HT1080 (cell line): ENCODE data around the gene HMGB2. TPM values are rescaled to one million over a fixed set of nuclear protein-coding genes. Genes with fewer than 3 reads are reported as not detected.

ENCODE experiments used
- DNase-seq: peaks from one replicate; pipeline ENCODE4 v3.0.0-alpha.2; 2015; ENCODE audit warnings: low read depth
- polyA plus RNA-seq, 2 experiments: library from polyadenylated mRNA; depleted of rRNA; stranded (reverse); fragments of >200 nt; gene quantifications; 2 replicates each; pipeline ENCODE4 v1.2.3, GENCODE V29; 2015
- total RNA-seq: library from RNA; depleted of rRNA; stranded (reverse); fragments of >200 nt; shearing (Covaris generic); gene quantifications from 2 replicates; pipeline ENCODE4 v1.2.3, GENCODE V29; 2014; rRNA removed

HMGB2 gene
- total RNA-seq, result 293 and 294 TPM in 2 replicates
- polyA plus RNA-seq (2015; cell fraction: cytosol; rRNA removed), result 398 and 408 TPM in 2 replicates
- 260 and 286 TPM in 2 replicates for polyA plus RNA-seq (2015; cell fraction: nucleus; rRNA removed)

GRCh38 chr4:173334085-173334890, at the start of gene HMGB2:
HMGB2 (minus strand) TSS chr4:173334358; CDS start chr4:173333649, 709 bp downstream.
- peak; percentile 100 for DNase-seq

DNA sequence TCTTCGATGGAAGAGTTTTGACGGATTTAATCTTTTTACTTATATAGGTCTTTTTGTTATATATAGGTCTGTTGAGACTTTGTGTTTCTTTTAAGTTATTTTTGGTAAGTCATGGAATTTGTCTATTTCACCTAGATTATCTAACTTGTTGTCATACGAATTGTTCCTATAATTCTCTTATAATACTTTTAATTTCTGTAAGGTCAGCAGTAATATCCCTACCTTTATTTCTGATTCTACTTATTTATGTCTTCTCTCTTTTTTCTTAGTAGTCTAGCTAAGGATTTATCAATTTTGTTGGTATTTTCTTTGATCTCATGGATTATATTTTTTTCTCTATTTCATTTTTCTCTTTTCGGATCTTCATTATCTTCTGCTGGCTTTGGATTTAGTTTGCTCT, 48.2 kb upstream of the HMGB2 start:
- DNase-seq, result no peak

DNA sequence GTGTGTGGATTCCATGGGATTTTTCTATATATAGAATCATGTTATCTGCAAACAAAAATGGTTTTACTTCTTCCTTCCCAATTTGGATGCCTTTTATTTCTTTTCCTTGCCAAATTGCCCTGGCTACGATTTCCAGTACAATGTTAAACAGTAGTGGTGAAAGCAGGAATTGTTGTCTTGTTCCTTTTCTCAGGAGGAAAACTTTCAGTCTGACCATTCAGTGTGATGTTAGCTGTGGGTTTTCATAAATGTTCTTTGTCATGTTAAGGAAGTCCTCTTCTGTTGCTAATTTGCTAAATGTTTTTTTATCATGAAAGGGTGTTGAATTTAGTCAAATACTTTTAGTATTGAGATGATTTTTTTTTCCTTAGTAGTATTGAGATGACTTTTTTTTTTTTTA, 47.5 kb upstream of the HMGB2 start:
- no peak for DNase-seq

DNA sequence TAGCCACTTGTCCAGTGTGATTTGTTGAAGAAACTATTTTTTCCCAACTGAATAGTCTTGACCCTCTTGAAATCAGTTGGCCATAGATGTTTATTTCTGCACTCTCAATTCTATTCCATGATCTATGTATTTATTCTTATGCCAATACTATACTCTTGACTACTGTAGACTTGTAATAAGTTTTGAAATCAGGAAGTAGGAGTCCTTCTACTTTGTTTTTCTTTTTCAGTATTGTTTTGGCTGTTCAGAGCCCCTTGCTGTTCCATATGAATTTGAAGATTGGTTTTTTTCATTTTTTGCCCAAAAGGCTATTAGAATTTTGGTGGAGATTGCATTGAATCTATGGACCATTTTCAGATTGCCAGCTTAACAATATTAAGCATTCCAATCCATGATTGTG, 46.8 kb upstream of the HMGB2 start:
- no peak for DNase-seq

GRCh38 chr4:173379929-173380328, 45.8 kb upstream of the HMGB2 start:
- DNase-seq, result no peak

DNA sequence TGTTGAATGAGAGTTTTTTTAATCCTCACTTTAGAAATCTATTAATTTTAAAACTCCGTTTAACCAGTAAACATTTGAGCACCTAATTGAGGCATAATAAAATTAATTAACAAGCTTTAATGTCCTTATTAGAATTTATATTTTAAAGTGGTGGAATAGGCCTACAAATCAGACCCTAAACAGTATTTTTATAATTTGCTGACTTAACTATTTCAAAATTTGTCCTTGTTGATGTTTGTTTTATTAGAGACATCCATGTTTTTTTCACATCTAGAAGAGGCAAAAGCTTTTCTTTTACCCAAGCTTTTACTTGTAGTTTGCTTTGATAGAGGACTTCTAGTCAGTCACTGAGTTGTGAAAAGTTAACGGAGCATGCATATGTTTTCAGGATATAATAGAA, 40.4 kb upstream of the HMGB2 start:
- DNase-seq, result no peak

GRCh38 chr4:173371292-173372192, 37.4 kb upstream of the HMGB2 start:
- DNase-seq, result peak; percentile 60

DNA sequence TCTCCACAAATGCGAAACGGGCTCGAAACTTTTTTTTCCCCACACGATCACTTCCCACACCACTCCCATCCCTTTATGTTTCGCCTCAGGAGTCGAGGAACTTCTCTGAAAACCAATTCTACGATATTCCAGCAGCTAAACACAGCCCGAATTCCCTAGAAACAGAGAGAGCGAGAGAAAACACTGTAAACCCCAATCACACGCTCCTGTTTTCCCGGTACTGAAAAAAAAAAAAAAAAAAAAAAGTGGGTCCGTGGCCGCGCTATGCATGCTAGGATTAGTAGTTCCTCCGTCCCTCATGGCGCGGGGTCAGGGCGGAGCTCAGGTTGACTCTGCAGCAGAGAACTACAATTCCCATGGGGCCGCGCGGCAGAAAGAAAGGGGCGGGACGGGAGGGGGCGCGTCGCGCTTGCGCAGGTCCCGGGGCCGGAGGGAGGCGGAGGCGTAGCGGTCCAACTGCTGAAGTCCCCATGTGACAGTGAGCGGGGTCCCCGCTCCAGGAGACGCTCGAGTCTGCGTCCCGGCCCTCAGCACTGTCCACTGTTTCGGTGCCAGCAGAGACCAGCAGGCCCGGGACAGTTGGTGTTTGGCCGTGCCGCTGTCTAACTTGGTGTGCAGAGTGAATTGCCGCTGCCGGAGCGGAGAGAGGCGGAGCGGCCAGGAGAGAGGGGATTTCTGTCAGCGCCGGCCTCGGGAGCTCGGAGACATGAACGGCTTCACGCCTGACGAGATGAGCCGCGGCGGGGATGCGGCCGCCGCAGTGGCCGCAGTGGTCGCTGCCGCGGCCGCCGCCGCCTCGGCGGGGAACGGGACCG, 36.5 kb upstream of the HMGB2 start, which contains the start of gene SAP30:
TSS of gene SAP30 (plus strand) at position 478 of the 815 bp plus-strand sequence. CDS start at position 707, 229 bp downstream.
- DNase-seq, result peak; percentile 95

- no peak for DNase-seq
Measured at GRCh38 chr4:173370130-173370476, 35.9 kb upstream of the HMGB2 start.

- DNase-seq, result peak; percentile 22
Measured at GRCh38 chr4:173367946-173368345, 33.8 kb upstream of the HMGB2 start.

- peak; percentile 71 for DNase-seq
Measured at GRCh38 chr4:173367285-173367684, 33.1 kb upstream of the HMGB2 start.

DNA sequence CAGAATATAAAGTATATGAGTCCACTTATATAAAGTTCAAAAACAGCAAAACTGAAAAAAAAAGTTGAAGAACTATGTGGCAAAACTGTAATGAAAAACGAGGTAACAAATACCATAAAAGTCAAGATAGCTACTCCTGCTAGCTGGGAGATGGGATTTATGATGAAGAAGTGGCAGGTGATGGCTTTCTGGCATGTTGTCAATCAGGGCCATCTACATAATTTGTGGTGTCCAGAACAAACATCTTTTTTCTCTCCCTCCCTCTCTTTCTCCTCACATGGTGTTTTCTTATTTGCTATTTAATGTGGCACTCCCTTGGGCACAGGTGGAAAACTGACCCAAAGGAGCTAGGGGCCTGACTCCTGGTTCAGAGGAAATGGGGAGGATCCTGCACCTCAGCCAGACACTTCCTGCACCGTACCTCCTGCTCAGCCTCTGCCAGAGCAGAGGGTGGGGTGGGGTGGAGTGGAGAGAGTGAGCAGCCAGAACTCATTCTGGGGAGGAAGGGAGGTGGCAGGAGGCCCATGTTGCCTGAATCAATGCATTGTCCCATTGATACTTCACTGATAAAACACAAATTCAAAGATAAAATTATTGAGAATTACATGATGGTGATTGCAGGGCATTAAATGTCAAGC, 31.3 kb upstream of the HMGB2 start:
- DNase-seq, result no peak

DNA sequence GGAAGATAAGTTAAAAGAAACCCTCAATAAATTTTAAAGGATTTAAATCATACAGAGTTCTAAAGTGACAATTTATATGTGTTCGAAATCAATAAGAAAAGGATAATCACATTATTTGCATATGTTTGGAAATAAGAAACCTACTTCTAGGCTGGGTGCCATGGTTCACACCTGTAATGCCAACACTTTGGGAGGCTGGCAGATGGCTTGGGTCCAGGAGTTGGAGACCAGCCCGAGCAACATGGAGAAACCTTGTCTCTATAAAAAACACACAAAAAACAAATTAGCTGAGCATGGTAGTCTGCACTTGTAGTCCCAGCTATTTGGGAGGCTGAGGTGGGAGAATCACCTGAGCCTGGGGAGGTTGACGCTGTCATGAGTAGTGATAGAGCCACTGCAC, 28.5 kb upstream of the HMGB2 start:
- DNase-seq, result no peak

GRCh38 chr4:173360587-173361221, 26.5 kb upstream of the HMGB2 start:
- DNase-seq, result peak; percentile 31

DNA sequence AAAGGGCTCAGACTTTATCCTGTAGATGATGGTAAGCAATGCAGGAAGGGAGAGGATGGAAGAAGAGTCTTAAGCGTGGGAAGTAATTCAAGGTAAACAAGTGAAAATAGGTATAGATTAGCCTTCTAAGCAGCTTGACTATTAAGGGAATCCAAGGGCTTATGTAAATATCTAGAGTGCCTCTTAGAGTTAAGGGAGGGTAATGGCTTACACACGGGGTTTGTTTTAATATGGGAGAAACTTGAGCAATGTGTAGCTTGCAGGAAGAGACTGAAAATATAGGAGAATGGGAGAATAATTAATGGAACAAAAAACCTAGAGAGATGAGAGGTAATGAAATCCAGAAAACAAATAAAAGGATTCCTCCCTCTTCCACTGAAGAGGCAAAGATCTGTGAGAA, 23.8 kb upstream of the HMGB2 start:
- no peak for DNase-seq

GRCh38 chr4:173347467-173347866, 13.3 kb upstream of the HMGB2 start:
- no peak for DNase-seq

- DNase-seq, result peak; percentile 59
Measured at GRCh38 chr4:173346074-173346473, 11.9 kb upstream of the HMGB2 start.

DNA sequence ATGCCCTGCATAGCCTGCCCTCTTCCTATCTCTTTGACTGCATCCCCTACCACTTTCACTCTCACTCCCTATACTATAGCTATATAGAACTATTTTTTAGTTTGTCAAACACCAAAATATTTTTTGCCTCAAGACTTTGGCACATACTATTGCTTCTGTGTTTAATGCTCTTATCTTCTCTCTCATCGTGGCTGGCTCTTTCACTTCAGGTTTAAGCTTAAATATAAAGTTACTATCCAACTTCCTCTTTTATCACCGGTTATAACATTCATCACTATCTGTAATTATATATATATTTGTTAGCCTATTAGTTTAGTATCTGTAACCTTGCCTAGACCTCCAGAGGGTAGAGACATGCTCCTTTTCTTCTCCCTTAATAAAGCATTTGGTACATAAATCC, 11.5 kb upstream of the HMGB2 start:
- no peak for DNase-seq

DNA sequence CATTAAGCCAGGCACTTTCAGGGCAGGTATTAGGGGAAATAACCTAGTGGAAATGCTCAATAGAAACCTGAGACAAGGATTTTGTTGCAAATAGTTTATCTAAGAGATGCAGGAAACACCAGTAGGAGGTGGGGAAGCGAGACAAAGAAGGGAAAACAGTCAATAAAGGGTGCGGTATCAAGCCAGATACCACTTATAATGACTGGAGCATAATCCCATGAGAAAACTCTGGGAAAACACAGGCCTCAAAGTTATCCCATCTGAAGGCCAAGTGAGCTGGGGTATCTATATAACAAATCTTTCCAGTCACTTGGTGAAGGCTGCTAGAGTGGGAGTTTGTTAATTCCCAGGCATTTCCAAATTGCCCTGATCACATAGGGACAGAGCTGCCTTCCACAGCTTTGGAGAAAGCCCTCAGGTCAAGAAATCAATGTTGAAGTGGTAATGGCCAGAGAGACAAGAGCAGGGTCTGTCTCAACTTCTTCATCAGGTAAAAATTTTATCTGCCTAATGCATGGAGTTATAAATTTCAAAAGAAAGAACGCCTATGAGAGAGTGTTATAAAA, 9.8 kb upstream of the HMGB2 start:
- no peak for DNase-seq

GRCh38 chr4:173337463-173337862, 3.3 kb upstream of the HMGB2 start:
- DNase-seq, result peak; percentile 42
